ENCODE measurements around the gene ETV7. TPM values are rescaled to one million over a fixed set of nuclear protein-coding genes. Genes with fewer than 3 reads are reported as not detected.

Gene ETV7
- total and polyA plus RNA-seq, 2 donors (not counting 1 experiment from before 2014, with no cell fraction given), result 0.96 to 2.0 TPM

DNA sequence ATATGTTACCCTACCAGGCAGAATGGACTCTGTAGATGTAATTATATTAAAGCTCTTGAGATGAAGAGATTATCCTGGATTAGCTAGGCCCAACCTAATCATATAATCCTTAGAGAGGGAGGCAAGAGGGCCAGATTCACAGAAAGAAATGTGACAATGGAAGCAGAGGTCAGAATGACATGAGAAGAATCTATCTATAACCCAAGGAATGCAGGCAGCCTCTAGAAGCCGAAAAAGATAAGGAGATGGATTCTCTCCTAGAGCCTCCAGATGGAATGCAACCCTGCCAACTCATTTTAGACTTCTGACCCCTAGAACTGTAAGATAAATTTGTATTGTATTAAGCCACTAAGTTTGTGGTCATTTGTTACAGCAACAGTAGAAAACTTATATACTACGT is 42.9 kb upstream of the ETV7 start:
- ATAC-seq (ENCODE audit: low read depth), result no peak
- Histone ChIP-seq H3K79me2 (ENCODE audit: control insufficient read depth, insufficient read depth, low read length) (no peaks in the 10 kb centered on the region), H3K27ac (ENCODE audit: low read length in 2 of 2) (no peak overlapping the region), H2AFZ (ENCODE audit: insufficient read depth, low read depth, low read length, poor library complexity, severe bottlenecking) (no peak overlapping the region), H3K9me3 (ENCODE audit: control extremely low read depth in 1 of 3, control insufficient read depth in 2 of 3, insufficient read depth in 1 of 3, low read length in 2 of 3) (no peaks in the 10 kb centered on the region), H3K9ac (ENCODE audit: low read length) (no peak overlapping the region), H4K20me1 (ENCODE audit: control insufficient read depth, insufficient read depth, low read length, poor library complexity, severe bottlenecking) (no peaks in the 10 kb centered on the region), H3K4me3 (ENCODE audit: control extremely low read depth in 1 of 5, extremely low read depth in 1 of 5, insufficient read depth in 1 of 5, low read depth in 2 of 5, low read length in 4 of 5) (no peak overlapping the region), H3K27me3 (replicated peaks in 1 of 4; ENCODE audit: control extremely low read depth in 1 of 4, control insufficient read depth in 3 of 4, insufficient read depth in 4 of 4, low read length in 3 of 4) (no peaks in the 10 kb centered on the region), H3K4me1 (ENCODE audit: control insufficient read depth in 2 of 2, insufficient read depth in 2 of 2, low read length in 2 of 2) (no peaks in the 10 kb centered on the region), H3K4me2 (replicated peaks; ENCODE audit: low read depth, low read length, poor library complexity, severe bottlenecking) (no peak overlapping the region), H3K36me3 (replicated peaks in 1 of 2; ENCODE audit: control extremely low read depth in 1 of 2, control insufficient read depth in 1 of 2, extremely low read depth in 1 of 2, insufficient read depth in 2 of 2, low read length in 1 of 2) (no peaks in the 10 kb centered on the region)
- TF ChIP-seq, protein P1, sequence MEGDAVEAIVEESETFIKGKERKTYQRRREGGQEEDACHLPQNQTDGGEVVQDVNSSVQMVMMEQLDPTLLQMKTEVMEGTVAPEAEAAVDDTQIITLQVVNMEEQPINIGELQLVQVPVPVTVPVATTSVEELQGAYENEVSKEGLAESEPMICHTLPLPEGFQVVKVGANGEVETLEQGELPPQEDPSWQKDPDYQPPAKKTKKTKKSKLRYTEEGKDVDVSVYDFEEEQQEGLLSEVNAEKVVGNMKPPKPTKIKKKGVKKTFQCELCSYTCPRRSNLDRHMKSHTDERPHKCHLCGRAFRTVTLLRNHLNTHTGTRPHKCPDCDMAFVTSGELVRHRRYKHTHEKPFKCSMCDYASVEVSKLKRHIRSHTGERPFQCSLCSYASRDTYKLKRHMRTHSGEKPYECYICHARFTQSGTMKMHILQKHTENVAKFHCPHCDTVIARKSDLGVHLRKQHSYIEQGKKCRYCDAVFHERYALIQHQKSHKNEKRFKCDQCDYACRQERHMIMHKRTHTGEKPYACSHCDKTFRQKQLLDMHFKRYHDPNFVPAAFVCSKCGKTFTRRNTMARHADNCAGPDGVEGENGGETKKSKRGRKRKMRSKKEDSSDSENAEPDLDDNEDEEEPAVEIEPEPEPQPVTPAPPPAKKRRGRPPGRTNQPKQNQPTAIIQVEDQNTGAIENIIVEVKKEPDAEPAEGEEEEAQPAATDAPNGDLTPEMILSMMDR (IDR thresholded peaks at IDR 0.05), result no peak
- TF ChIP-seq EZH2 (IDR thresholded peaks at IDR 0.05; ENCODE audit: borderline replicate concordance, insufficient read depth, low read depth, low read length, poor library complexity, severe bottlenecking), result no peak
- Mint-ChIP-seq H3K27ac (no peak overlapping the region), H3K4me3 (no peak overlapping the region), H3K4me1 (no peaks in the 10 kb centered on the region), H3K9me3 (ENCODE audit: insufficient read depth) (no peaks in the 10 kb centered on the region), H3K27me3 (no peaks in the 10 kb centered on the region)
- ChIA-PET POLR2A (no interaction called here), CTCF (interaction anchor here (0.7 to 1.6 kb wide), 4 partner anchors 9 to 1472 kb away, joined by 3 to 4 read pairs (median 4); no protein-coding TSS in a partner anchor)
- intact Hi-C loops (cut with micrococcal nuclease), result no loop called here
- DNase-seq, result no peak
- whole genome bisulfite sequencing (ENCODE audit: insufficient coverage), result no CpG with 5 or more reads among the region's 2 CpGs

DNA sequence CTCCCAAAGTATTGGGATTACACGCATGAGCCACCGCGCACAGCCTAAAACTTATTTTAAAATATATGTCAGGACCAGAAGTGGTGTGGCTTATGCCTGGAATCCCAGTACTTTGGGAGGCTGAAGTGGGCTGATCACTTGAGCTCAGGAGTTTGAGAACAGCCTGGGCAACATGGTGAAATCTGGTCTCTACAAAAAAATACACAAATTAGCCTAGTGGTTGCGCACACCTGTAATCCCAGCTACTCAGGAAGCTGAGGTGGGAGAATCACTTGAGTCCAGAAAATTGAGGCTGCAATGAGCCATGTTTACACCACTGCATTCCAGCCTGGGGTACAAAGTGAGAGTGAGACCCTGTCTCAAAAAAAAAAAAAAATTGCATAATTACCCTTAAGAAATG is 41.4 kb upstream of the ETV7 start:
- no peak overlapping the region for H3K27ac ChIP-seq (ENCODE audit: low read length in 2 of 2)
- H4K20me1 ChIP-seq (ENCODE audit: control insufficient read depth, insufficient read depth, low read length, poor library complexity, severe bottlenecking), result no peaks in the 10 kb centered on the region
- no peaks in the 10 kb centered on the region for H3K36me3 ChIP-seq (replicated peaks in 1 of 2; ENCODE audit: control extremely low read depth in 1 of 2, control insufficient read depth in 1 of 2, extremely low read depth in 1 of 2, insufficient read depth in 2 of 2, low read length in 1 of 2)
- H3K4me3 Mint-ChIP-seq, result no peak overlapping the region
- no peak overlapping the region for H3K4me2 ChIP-seq (replicated peaks; ENCODE audit: low read depth, low read length, poor library complexity, severe bottlenecking)
- H3K4me1 Mint-ChIP-seq, result peaks cover 2% of the 10 kb centered on the region
- peaks cover under 1 to 2% of the 10 kb centered on the region in 2 donors for H3K4me1 ChIP-seq (ENCODE audit: control insufficient read depth in 2 of 2, insufficient read depth in 2 of 2, low read length in 2 of 2)
- no peaks in the 10 kb centered on the region for H3K27me3 ChIP-seq (replicated peaks in 1 of 4; ENCODE audit: control extremely low read depth in 1 of 4, control insufficient read depth in 3 of 4, insufficient read depth in 4 of 4, low read length in 3 of 4)
- TF ChIP-seq EZH2 (IDR thresholded peaks at IDR 0.05; ENCODE audit: borderline replicate concordance, insufficient read depth, low read depth, low read length, poor library complexity, severe bottlenecking), result no peak
- TF ChIP-seq, protein P1 (IDR thresholded peaks at IDR 0.05), result peak; percentile 32
- no peaks in the 10 kb centered on the region for H3K9me3 Mint-ChIP-seq (ENCODE audit: insufficient read depth)
- WGBS (ENCODE audit: insufficient coverage), result no CpG with 5 or more reads among the region's 4 CpGs
- no peak overlapping the region for H3K9ac ChIP-seq (ENCODE audit: low read length)
- DNase-seq (no peak), ATAC-seq (ENCODE audit: low read depth) (no peak)
- H2AFZ ChIP-seq (ENCODE audit: insufficient read depth, low read depth, low read length, poor library complexity, severe bottlenecking), result no peak overlapping the region
- H3K9me3 ChIP-seq (ENCODE audit: control extremely low read depth in 1 of 3, control insufficient read depth in 2 of 3, insufficient read depth in 1 of 3, low read length in 2 of 3), result no peaks in the 10 kb centered on the region
- ChIA-PET CTCF (interaction anchor here (0.6 to 2.0 kb wide), 7 partner anchors 9 to 330 kb away, joined by 3 to 7 read pairs (median 6); no protein-coding TSS in a partner anchor), POLR2A (interaction anchor here (0.8 kb wide), 1 partner anchor 163 kb away, joined by 3 read pairs; no protein-coding TSS in a partner anchor)
- H3K79me2 ChIP-seq (ENCODE audit: control insufficient read depth, insufficient read depth, low read length), result no peaks in the 10 kb centered on the region
- H3K27me3 Mint-ChIP-seq, result no peaks in the 10 kb centered on the region
- no peak overlapping the region for H3K27ac Mint-ChIP-seq
- intact Hi-C loops (cut with micrococcal nuclease), result loop anchor here (10.0 kb wide), 2 partner anchors 86 to 426 kb away; no protein-coding TSS in a partner anchor
- H3K4me3 ChIP-seq (ENCODE audit: control extremely low read depth in 1 of 5, extremely low read depth in 1 of 5, insufficient read depth in 1 of 5, low read depth in 2 of 5, low read length in 4 of 5), result no peak overlapping the region

Measured in B cell (primary cell).